ENCODE data around the gene NUP62CL. TPM values are rescaled to one million over a fixed set of nuclear protein-coding genes. Genes with fewer than 3 reads are reported as not detected.

The NUP62CL gene
- polyA plus RNA-seq, 1 experiment = not detected

DNA sequence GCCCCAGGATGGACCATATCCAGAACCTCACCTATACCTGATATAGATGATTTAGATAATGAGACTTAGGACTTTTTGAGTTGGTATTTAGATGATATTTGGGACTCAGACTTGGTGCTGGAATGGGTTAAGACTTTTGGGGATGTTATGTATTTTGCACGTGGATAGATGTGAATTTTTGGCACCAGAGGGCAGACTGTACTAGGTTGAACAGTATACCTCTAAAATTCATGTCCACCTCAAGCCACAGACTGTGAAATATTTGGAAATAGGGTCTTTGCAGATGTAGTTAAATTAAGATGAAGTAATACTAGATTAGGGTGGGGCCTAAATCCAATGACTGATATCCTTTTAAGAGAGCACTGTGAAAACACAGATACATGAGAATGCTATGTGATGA lies 103.3 kb downstream of the NUP62CL start:
- POLR2A ChIA-PET = no interaction called here
- CTCF ChIA-PET = interaction anchor here (0.6 kb wide), 1 partner anchor 151 kb away, joined by 3 read pairs; no protein-coding TSS in a partner anchor
- no peak for DNase-seq (ENCODE audit: low read depth)
- Histone ChIP-seq H3K27me3 (ENCODE audit: control insufficient read depth, insufficient read depth, low read length) (no peaks in the 10 kb centered on the region), H3K4me3 (ENCODE audit: low read depth, low read length) (no peak overlapping the region), H3K36me3 (ENCODE audit: control insufficient read depth, insufficient read depth, low read length) (no peaks in the 10 kb centered on the region)
- TF ChIP-seq, protein P1, sequence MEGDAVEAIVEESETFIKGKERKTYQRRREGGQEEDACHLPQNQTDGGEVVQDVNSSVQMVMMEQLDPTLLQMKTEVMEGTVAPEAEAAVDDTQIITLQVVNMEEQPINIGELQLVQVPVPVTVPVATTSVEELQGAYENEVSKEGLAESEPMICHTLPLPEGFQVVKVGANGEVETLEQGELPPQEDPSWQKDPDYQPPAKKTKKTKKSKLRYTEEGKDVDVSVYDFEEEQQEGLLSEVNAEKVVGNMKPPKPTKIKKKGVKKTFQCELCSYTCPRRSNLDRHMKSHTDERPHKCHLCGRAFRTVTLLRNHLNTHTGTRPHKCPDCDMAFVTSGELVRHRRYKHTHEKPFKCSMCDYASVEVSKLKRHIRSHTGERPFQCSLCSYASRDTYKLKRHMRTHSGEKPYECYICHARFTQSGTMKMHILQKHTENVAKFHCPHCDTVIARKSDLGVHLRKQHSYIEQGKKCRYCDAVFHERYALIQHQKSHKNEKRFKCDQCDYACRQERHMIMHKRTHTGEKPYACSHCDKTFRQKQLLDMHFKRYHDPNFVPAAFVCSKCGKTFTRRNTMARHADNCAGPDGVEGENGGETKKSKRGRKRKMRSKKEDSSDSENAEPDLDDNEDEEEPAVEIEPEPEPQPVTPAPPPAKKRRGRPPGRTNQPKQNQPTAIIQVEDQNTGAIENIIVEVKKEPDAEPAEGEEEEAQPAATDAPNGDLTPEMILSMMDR (IDR thresholded peaks at IDR 0.05; ENCODE audit: insufficient read depth, low read depth, low read length) = no peak

DNA sequence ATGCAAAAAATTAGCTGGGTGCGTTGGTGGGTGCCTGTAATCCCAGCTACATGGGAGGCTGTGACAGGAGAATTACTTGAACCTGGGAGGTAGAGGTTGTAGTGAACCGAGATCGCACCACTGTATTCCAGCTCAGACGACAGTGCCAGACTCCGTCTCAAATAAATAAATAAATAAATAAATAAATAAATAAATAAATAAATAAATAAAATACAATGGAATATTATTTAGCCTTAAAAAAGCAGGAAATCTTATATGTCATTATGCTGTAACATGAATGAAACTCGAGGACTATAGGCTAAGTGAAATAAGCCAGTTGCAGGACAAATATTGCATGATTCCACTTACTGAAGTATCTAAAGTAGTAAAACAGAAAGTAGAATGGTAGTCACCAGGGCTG lies 130.1 kb downstream of the NUP62CL start:
- Histone ChIP-seq H3K27me3 (ENCODE audit: control insufficient read depth, insufficient read depth, low read length) (no peaks in the 10 kb centered on the region), H3K36me3 (ENCODE audit: control insufficient read depth, insufficient read depth, low read length) (no peaks in the 10 kb centered on the region), H3K4me3 (ENCODE audit: low read depth, low read length) (no peak overlapping the region)
- ChIA-PET POLR2A (no interaction called here), CTCF (no interaction called here)
- TF ChIP-seq, protein P1 (IDR thresholded peaks at IDR 0.05; ENCODE audit: insufficient read depth, low read depth, low read length) = no peak
- no peak for DNase-seq (ENCODE audit: low read depth)

Small RNA genes lying within 50 kb of the gene (small RNA-seq; reads per million reads assigned to genes)
- not detected for gene RF00019 (ENCODE audit: insufficient read length, low read depth, low replicate concordance)

Other genes with a start within 250 kb of the NUP62CL start
- gene MORC4, start 206.2 kb downstream of the NUP62CL start, polyA plus RNA-seq (2011; rRNA removed) = 12.3 and 24.2 TPM in 2 replicates
- 3.0 and 6.5 TPM in 2 replicates for gene RBM41, start 87.6 kb downstream of the NUP62CL start, polyA plus RNA-seq (2011; rRNA removed)
- gene DNAAF6, start 178 bp upstream of the NUP62CL start, polyA plus RNA-seq (2011; rRNA removed) = not detected in 2 replicates
- 0.01 and 0.02 TPM in 2 replicates for gene FRMPD3, start 243.2 kb upstream of the NUP62CL start, polyA plus RNA-seq (2011; rRNA removed)

Data from BJ (cell line).